Stimulated activated CD4-positive, alpha-beta T cell treated with anti-CD3 and anti-CD28 coated beads, Interleukin-1b, Interleukin-23, amount 100 ng/mL, for 1 hour (primary cell): ENCODE measurements around the gene VSIG10L.

Experiments
- DNase-seq, 2 donors: peaks; one replicate each; pipeline ENCODE4 v3.0.0-alpha.2; 2020; ENCODE audit warnings: low read depth in 2 of 2

VSIG10L gene

GRCh38 chr19:51338563-51339312 lies 3.2 kb downstream of the VSIG10L start:
- peak; percentile 48 to 76 for DNase-seq

DNA sequence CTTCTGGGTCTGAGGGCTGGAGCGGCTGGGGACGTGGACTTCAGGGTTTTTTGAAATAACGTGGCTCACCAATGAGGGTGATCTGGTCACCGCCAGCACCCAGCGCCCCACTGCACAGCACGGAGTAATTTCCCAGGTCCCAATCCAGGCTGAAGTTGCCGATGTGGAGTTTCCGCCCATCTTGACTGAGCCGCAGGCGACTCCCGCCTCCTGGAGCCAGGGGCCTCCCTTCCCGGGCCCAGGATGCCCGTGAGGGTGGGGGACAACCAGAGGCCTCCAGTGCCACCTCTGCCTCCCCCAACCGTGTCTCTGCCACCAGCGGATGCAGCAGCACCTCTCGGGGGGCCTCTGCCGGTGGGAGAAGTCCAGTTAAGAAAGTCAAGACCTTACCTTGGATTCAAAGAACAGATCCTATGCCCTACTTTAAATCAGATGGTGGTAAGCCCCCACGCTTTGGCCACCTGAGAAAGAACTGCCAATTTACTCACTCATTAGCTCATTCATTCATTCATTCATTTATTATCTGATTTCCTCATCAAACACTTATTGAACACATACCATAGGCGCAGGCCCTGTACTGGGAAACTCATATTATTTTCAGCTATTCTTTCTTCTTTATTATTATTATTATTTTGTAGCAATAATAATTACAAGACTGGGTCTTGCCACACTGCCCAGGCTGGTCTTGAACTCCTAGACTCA lies 3.9 kb downstream of the VSIG10L start:
- DNase-seq, result no peak

- DNase-seq, result no peak
Observed at GRCh38 chr19:51337141-51337860, 4.6 kb downstream of the VSIG10L start.

DNA sequence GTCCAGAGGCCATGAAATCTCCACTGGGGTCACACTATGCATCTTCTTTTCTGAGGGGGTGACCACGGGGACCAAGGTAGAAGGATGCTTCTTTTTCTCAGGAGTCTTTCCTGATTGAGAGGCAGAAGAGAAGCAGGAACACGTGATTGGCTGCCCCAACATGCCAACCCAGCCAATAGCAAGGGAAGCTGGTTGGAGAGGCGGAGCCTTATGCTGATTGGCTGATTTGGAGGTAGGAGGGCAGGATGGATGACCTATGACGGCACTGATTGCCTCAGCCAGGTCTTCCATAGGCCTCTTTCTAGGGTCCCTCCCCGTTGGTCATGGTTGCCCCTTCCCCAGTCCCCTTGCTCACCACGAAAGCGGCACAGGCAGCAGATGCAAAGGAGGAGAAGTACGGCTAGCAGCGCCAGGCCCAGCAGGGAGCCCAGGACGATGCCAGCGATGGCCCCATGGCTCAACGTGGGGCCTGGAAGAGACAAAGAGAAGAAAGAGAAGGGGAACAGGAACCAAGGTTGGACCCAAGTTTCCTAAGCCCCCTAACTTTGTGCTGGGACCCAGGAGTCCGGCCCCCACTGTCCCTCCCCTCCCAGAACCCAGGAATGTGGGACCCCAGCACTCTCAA lies 8.0 kb downstream of the VSIG10L start:
- DNase-seq, result no peak

DNA sequence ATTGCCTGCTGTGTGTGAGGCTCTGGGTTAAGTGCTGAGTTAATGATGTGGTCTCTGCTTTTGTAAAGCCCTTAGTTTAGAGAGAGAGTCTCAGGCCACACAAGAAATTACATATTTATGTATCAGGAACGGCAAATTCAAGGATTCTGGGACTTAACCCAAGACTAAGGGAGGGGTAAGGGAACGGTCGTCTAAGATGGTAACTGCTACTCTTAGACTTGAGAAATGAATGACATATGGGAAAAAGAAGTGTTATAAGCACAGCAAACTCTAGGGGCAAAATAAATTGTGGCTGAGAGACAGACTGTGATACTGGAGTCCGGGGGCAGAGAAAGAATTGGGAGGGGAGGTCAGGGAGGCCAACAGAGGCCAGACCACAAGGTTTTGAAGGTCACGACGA lies 10.2 kb downstream of the VSIG10L start:
- no peak for DNase-seq

GRCh38 chr19:51331193-51331592 lies 10.7 kb downstream of the VSIG10L start:
- DNase-seq, result no peak

- no peak for DNase-seq
Observed at GRCh38 chr19:51330366-51330765, 11.6 kb downstream of the VSIG10L start.

DNA sequence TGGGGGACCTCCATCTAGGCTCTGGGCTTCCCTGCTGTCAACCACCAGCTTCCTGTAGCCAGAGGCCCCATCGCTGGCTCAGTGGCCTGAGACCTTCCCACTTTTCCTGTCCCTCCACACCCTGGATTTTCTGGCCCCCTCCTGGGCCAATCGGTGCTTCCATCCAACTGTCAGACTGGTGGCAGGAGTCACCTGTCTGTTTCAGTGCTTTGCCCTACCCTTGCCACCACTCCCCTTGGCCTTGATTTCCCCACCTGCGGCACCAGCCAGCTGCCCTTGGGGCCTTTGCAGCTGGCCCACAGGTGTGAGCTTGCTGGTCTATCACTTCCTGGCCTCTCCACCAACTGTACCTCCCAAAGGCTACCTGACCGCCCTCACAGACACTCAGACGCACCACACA lies 12.5 kb downstream of the VSIG10L start:
- no peak for DNase-seq

DNA sequence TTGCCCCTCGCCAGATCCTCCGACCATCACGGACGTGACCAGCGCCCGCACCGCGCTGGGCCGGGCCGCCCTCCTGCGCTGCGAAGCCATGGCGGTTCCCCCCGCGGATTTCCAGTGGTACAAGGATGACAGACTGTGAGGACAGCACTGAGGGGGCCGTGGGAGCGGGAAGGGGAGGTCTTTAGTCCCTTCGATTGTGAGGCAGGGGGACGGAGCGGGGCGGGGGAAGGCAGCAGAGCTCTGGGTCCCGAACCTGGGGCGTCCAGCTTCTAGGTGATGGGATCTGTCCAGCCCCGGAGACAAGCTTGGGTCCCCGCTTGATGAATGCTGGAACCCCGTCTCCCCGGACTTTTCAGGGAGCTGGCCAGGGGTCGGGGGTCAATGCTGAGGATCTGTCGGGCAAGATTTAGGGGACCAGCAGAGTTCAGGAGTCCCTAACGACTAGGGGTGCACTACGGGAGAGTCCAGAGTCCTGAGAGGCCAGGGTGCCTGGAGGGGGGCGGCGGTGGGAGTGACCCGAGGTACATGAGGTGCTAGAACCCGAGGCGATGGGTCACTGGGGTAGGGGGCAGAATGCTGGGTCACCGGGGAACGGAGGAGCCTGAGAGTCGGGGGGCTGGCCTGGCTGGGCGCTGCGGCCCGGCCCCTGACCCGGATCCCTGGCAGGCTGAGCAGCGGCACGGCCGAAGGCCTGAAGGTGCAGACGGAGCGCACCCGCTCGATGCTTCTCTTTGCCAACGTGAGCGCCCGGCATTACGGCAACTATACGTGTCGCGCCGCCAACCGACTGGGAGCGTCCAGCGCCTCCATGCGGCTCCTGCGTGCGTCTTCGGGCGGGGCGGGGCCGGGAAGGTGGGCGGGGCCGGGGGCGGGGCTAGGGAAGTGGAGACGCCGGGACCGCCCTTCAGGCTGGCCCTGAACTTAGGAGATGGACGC lies 14.6 kb downstream of the VSIG10L start:
- peak in 1 of 2 donors; percentile 25 for DNase-seq

DNA sequence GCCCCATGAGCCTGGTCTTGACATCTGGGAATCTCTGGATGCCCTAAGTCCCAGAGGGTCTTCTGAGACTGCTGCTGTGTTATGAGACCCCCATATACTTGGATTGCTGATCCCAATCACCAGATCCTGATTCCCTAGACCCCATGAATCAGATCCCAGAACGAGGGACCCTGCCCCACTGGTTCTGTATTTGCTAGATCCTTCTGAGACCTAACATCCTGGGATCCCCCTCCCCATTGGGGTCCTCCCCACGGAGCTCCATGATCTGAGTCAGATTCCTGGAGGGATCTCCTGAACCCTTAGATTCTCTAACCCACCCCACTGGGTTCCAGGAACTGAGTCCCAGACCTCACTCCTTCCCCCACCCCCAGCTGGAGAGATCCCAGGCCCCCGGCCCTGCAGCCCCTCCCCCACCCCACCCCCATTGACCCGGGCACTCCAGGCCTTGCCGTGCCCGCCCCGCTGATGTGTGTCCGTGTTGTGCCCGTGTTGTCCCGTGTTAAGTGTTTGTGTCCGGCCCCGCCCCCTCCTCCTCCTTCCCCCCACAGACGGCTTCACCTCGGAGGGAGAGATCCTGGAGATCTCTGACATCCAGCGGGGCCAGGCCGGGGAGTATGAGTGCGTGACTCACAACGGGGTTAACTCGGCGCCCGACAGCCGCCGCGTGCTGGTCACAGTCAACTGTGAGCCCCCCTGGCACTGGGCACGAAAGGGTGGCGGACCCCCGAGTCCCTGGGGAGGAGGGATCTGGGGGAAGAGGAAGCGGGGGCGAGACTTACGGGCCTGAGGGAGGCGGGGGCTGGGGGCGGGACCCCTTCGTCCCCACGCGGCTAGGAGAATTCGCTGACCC lies 15.5 kb downstream of the VSIG10L start:
- no peak for DNase-seq

DNA sequence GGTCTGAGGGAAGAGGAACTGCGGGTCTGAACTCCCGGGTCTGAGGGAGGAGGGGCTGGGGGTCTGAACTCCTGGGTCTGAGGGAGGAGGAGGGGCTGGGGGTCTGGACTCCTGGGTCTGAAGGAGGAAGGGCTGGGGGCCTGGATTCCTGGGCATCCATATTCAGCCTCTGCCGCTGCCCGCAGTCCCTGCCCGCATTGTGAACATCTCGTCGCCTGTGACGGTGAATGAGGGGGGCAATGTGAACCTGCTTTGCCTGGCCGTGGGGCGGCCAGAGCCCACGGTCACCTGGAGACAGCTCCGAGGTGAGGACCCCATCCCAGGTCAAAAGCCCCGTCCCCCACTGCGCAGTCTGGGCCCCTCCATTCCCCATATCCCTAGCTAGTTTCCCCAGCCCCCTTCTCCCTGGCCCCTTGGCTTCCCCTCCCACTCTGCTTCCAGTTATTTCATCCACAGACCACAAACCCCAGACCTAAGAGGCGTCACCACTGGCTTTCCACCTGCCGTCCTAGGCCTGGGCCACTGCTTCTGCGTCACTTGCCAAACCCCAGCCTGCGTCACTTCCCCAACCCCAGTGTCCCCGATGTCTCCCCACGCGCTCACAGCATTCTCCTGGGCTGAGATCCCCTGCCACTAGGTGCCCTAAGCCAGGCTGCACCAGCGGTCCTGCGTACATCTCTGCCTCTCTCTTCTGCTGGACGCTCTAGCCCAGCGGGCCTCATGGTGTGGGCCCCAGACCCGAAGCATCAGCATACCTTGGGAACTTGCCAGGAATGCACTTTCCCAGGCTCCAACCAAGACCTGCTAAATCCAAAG lies 16.6 kb downstream of the VSIG10L start:
- DNase-seq, result no peak

- no peak for DNase-seq
Observed at GRCh38 chr19:51324167-51324481, 17.8 kb downstream of the VSIG10L start.

DNA sequence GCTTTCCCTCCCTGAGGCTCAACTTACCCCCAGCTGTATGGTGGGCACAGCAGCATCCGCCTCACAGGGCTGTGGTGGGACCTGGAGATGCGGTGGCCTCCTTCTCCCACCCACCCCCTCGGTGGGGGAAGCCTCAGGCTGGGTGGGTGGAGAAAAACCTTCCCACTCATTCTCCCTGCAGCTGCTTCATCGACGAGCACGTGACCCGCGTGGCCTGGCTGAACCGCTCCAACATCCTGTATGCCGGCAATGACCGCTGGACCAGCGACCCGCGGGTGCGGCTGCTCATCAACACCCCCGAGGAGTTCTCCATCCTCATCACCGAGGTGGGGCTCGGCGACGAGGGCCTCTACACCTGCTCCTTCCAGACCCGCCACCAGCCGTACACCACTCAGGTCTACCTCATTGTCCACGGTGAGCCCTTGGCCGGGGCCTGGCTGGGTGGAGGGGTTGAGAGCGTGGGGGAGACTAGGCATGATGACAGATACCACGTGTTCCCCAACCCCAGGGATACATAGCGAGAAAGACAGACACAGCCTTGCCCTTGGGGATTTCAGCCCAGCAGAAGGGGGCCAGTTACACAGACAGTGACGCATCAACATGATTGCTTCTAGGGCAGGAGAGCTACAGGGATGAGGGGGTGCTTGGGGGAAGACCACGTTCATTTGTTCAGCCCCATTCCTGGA lies 18.3 kb downstream of the VSIG10L start:
- no peak for DNase-seq

DNA sequence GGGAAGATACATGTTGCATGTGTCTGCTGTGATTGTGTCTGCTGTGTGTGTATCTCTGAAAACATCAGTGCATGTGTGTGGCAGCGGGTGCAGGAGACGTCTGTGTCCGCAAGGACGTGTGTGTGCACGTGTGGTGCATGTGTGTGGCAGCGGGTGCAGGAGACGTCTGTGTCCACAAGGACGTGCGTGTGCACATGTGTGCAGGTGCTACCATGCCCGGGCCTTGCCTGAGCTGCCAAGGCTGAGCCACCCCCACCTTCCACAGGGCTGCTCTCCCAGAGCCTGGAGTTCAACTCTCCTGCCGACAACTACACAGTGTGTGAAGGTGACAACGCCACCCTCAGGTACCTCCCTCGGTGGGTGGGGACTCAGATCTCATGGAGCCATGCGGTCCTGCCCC lies 20.1 kb downstream of the VSIG10L start:
- no peak for DNase-seq

GRCh38 chr19:51320280-51320657 lies 21.7 kb downstream of the VSIG10L start:
- no peak for DNase-seq

GRCh38 chr19:51319649-51320279 lies 22.2 kb downstream of the VSIG10L start:
- no peak for DNase-seq

GRCh38 chr19:51318687-51319648 lies 23.0 kb downstream of the VSIG10L start:
- DNase-seq, result no peak
